Cardiac muscle cell (in vitro differentiated cells and primary cell): ENCODE measurements around the gene ZNF426. TPM values are rescaled to one million over a fixed set of nuclear protein-coding genes. Genes with fewer than 3 reads are reported as not detected.

ENCODE experiments used
- DNase-seq, 2 donors: peaks; one replicate each; pipeline versions ENCODE4 v3.0.0 to v3.0.0-alpha.2; 2010 to 2017; ENCODE audit warnings: low read depth in 1 of 2, low spot score in 1 of 2
- H3K27ac ChIP-seq: fragments of 200-600 bp; sonication (generic); 2 replicates; pipeline ENCODE4 v1.5.1; 2016
- H3K27me3 ChIP-seq: fragments of 200-600 bp; sonication (generic); 2 replicates; pipeline ENCODE4 v1.6.0; 2016; ENCODE audit warnings: control low read depth
- H3K36me3 ChIP-seq: fragments of 200-600 bp; sonication (generic); 2 replicates; pipeline ENCODE4 v1.5.1; 2016; ENCODE audit warnings: control low read depth
- H3K4me1 ChIP-seq: fragments of 200-600 bp; sonication (generic); 2 replicates; pipeline ENCODE4 v1.8.1; 2017; ENCODE audit warnings: low read depth, mild to moderate bottlenecking, mixed run types
- H3K4me3 ChIP-seq: fragments of 200-600 bp; sonication (generic); 2 replicates; pipeline ENCODE4 v1.5.1; 2016; ENCODE audit warnings: mild to moderate bottlenecking
- H3K9me3 ChIP-seq: fragments of 200-600 bp; sonication (generic); 2 replicates; pipeline ENCODE4 v1.5.1; 2017; ENCODE audit warnings: low read depth, mild to moderate bottlenecking, control low read depth
- CTCF ChIP-seq: IDR thresholded peaks from 2 replicates; pipeline ENCODE4 v1.5.1; 2012; ENCODE audit warnings: low read depth, mild to moderate bottlenecking, low read length
- polyA plus RNA-seq: library from polyadenylated mRNA; unstranded; fragments of >200 nt; fragmentation: Nextera tagmentation; extraction: Ambion mirVana; gene quantifications from 2 replicates; pipeline ENCODE4 v1.2.1, GENCODE V29; 2016
- total RNA-seq: library from RNA; depleted of rRNA; stranded (reverse); fragments of >200 nt; gene quantifications from 2 replicates; pipeline ENCODE4 v1.2.3, GENCODE V29; 2016

ZNF426 gene
- total and polyA plus RNA-seq, 2 experiments from 2014 or later, result 16.1 to 16.2 TPM

- Histone ChIP-seq H3K36me3 (peaks cover 43% of the 10 kb centered on the region), H3K27ac (no peak overlapping the region), H3K4me3 (no peak overlapping the region), H3K4me1 (no peaks in the 10 kb centered on the region), H3K9me3 (no peaks in the 10 kb centered on the region), H3K27me3 (no peaks in the 10 kb centered on the region)
- DNase-seq, result no peak
- no peak for TF ChIP-seq CTCF
These were observed 2.5 kb downstream of the ZNF426 start for GRCh38 chr19:9535934-9536333.

DNA sequence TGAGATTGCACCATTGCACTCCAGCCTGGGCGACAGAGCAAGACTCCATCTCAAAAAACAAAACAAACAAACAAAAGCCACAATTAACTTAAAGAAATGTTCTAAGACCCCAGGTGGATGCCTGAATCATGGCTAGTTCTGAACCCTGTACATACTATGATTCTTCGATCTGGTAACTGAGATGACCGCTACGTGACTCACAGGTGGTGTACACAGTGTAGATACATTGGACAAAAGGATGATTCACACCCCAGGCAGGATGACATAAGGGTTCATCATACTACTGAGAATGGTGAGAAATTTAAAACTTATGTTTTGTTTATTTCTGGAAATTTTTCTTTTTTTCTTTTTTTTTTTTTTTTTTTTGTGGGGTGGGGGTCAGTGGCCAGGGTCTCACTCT, 6.5 kb downstream of the ZNF426 start:
- H3K4me3 ChIP-seq, result no peak overlapping the region
- peaks cover 83% of the 10 kb centered on the region for H3K36me3 ChIP-seq
- H3K4me1 ChIP-seq, result no peaks in the 10 kb centered on the region
- no peaks in the 10 kb centered on the region for H3K27me3 ChIP-seq
- DNase-seq, result no peak
- peaks cover 15% of the 10 kb centered on the region for H3K9me3 ChIP-seq
- TF ChIP-seq CTCF, result no peak
- no peak overlapping the region for H3K27ac ChIP-seq

DNA sequence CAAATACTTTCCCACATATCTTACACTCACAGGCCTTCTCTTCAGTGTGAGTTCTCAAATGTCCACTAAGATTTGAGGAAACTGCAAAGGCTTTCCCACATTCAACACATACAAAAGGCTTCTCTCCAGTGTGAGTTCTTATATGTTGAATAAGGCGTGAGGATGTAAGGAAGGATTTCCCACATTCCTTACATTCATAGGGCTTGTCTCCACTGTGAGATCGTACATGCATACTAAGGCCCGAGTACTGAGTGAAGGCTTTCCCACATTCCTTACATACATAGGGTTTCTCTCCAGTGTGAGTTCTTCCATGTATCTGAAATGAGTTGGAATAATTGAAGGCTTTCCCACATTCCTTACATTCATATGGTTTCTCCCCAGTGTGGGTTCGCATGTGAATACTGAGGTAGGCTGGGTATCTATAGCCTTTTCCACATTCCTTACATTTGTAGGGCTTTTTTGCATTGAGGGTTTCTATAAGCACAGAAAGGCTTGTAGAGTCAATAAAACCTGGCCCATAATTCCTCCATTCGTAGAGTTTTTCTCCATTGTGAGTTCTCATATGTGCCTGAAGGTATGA, 9.6 kb downstream of the ZNF426 start:
- peak in 1 of 2 donors; percentile 6 for DNase-seq
- Histone ChIP-seq H3K36me3 (peaks cover 71% of the 10 kb centered on the region), H3K9me3 (peaks cover 25% of the 10 kb centered on the region), H3K27me3 (no peaks in the 10 kb centered on the region), H3K27ac (no peak overlapping the region), H3K4me1 (no peaks in the 10 kb centered on the region), H3K4me3 (no peak overlapping the region)
- no peak for TF ChIP-seq CTCF

GRCh38 chr19:9523885-9524474, 14.5 kb downstream of the ZNF426 start:
- peaks cover 25% of the 10 kb centered on the region for H3K9me3 ChIP-seq
- no peaks in the 10 kb centered on the region for H3K4me1 ChIP-seq
- H3K27me3 ChIP-seq, result no peaks in the 10 kb centered on the region
- no peak overlapping the region for H3K4me3 ChIP-seq
- TF ChIP-seq CTCF, result no peak
- H3K27ac ChIP-seq, result no peak overlapping the region
- DNase-seq, result no peak
- H3K36me3 ChIP-seq, result peaks cover 25% of the 10 kb centered on the region

GRCh38 chr19:9507285-9507684, 31.2 kb downstream of the ZNF426 start:
- no peak for DNase-seq
- no peak for TF ChIP-seq CTCF
- H3K9me3 ChIP-seq, result no peaks in the 10 kb centered on the region

More at GRCh38 chr19:9507285-9507684, 31.2 kb downstream of the ZNF426 start:
- no peak overlapping the region for H3K4me3 ChIP-seq
- H3K36me3 ChIP-seq, result no peaks in the 10 kb centered on the region
- H3K27me3 ChIP-seq, result no peaks in the 10 kb centered on the region
- no peak overlapping the region for H3K27ac ChIP-seq
- no peaks in the 10 kb centered on the region for H3K4me1 ChIP-seq
